ENCODE data around the gene USH2A.

The USH2A gene

DNA sequence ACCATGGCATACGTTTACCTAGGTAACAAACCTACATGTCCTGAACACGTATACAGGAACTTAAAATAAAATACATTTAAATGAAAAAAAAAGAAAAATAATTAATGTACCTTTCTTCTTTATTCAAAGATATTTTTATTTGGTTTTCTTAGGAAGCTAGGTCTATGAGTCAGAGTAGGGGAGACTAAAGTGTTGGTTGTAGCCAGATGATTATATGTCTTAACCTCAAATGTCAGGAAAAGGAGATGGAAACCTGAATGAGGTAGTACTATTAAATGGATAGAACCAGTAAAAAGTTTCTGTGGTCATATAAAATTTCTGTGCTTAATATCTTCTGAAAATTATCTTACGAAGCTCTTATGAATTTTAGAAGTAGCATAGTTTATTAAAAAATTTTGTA is 580.3 kb downstream of the USH2A start:
- DNase-seq = no peak

GRCh38 chr1:215835951-215836350 is 587.3 kb downstream of the USH2A start:
- DNase-seq = no peak

DNA sequence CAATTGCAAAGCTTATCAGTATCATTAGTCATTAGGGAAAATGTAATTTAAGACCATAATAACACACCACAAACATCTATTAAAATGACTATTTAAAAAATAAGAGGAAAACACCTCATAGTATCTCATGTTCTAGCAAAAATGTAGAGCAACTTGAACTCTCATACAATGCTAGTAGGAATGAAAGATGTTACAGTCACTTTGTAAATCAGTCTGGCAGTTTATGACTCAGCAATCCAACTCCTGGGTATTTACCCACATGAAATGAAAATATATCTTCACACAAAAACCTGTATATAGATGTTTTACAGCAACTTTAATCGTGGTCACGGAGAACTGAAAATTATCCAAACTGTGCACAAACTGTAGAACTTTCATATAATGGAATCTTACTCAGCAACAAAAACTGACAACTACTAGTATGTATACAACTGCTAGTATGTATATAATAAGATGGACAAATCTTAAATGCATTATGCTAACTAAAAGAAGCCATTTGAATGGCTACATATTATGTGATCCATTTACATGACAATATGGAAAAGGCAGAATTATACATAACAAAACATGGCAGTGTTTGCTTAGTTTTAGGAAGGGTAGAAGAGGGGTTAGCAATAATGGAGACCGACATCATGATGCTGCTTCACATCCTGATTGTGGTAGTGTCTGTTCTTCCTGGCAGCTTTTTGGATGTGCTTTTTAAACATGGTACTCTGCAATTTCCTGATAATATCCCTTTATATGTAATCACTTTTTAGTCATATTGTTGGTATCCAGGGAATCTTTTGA is 589.1 kb downstream of the USH2A start:
- no peak for DNase-seq

- no peak for DNase-seq
These were observed 592.9 kb downstream of the USH2A start for GRCh38 chr1:215830226-215830810.

- DNase-seq = no peak
These were observed 598.2 kb downstream of the USH2A start for GRCh38 chr1:215825056-215825455.

DNA sequence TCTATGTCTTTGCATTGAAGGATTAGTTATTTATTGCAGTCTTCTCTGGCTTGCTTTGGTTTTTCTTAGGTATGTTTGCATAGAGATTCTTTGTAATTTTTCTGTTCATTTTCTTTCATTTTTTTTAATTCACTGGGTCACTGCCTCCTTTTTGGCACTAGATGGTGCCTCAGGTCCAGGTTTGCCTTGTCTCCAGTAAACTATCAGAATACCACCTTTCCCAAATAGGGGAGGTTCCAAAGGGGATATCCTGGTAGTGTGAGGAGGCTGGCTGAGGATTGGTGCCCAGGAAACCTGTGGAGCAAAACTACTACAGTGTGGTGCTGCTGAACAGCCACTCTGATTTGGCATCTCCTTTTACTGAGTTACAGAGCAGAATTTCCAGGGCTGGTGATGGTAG is 599.0 kb downstream of the USH2A start:
- DNase-seq = no peak

DNA sequence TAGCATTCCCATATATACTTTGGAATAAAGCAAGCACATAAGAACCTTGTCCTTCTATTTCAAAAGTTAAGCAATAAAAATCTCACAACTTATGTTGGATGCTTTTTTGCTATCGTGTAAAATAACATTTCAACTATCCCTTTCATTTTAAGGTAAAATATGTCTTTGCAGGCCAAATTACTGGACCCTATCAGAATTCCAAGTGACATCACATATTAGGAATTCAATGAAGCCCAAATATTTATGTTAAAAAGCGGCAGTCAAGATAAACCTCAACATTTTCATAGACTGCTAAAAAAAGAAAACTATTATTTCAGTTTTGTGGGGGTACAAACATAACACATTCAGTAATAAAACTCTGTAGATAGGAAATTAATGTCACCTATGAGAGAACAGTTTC is 604.1 kb downstream of the USH2A start:
- DNase-seq = no peak

- no peak for DNase-seq
These were observed 615.3 kb downstream of the USH2A start for GRCh38 chr1:215807911-215808436.

- DNase-seq = no peak
These were observed 616.0 kb downstream of the USH2A start for GRCh38 chr1:215807218-215807617.

- no peak for DNase-seq
These were observed 625.4 kb downstream of the USH2A start for GRCh38 chr1:215797859-215798258.

GRCh38 chr1:215794156-215794555 is 629.1 kb downstream of the USH2A start:
- DNase-seq = peak; percentile 20

DNA sequence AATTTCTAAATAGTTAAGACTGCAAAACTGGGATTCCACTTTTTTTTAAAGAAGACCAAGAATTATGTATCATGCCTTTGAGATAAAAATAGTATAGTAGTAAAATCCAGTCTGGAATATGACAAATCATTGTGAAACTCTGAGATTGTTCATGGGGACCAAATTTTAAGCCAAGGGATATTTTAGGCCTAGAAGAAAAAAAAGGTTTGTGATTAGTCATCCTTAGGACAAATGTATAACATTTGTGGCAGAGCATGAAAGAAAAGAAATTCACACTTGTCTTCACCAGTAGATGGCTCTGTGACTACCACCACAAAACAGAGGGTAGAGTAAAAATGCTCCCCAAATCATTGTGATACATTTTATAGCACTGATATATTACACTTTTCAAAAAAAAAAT is 630.1 kb downstream of the USH2A start:
- DNase-seq = peak; percentile 10

- DNase-seq = no peak
These were observed 630.8 kb downstream of the USH2A start for GRCh38 chr1:215792446-215792845.

DNA sequence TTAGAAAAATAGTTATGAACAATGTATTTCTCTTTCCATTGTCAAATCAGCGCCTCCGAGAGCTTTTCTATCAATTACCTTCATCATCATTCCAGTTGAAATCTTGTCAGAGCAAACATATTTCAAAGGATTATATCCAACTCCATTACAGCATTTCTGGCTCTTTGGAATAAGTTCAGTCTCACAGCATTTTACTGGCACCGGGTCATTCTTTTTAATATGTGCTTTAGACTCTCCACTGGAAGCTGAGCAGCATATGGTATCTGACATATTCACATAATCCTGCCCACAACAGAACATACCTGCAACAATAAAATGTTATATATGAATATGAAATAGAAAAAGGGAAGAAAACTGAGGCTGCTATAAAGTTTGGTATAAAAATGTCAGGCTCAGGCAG is 633.3 kb downstream of the USH2A start:
- no peak for DNase-seq

DNA sequence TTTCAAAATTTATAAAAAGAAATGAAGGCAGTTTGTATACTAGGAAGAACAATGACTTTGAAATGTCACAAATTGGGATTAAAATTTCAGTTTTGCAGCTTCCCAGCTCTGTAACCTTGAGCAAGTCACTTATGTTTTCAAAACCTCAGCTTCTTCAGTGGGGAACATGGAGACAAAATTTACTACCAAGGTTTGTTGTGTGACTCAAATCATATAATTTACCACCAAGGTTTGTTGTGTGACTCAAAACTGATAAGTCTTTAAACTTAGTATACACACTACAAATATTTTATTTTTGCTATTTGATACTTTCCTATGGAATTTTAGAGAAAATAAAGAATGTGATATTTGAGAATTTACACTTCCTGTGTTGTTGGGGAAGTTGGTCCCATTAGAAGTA is 636.3 kb downstream of the USH2A start:
- DNase-seq = no peak

- DNase-seq = no peak
These were observed 642.6 kb downstream of the USH2A start for GRCh38 chr1:215780641-215781040.

- DNase-seq = peak; percentile 73
These were observed 643.1 kb downstream of the USH2A start for GRCh38 chr1:215780139-215780538.

DNA sequence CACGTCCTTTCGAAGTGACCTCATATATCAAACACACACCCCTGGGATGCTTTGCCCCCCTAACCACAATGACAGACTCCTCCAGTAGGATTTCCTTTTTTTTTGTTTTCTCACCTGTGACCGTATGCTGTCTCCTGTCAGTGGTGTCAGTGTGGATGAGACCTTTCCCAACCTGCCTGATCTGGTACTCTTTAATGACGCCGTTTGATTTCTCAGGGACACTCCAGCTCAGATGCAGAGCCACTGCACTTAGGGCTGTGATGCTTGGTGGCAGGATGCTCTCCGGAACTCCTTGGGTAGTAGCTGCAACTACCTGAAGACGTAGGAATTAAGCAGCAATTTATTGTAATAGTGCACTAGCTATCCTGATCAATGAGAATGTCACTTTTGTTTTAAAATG is 643.5 kb downstream of the USH2A start:
- peak; percentile 73 for DNase-seq

GRCh38 chr1:215777370-215777925 is 645.8 kb downstream of the USH2A start:
- no peak for DNase-seq

GRCh38 chr1:215776336-215776735 is 646.9 kb downstream of the USH2A start:
- no peak for DNase-seq

- peak; percentile 80 for DNase-seq
These were observed 651.1 kb downstream of the USH2A start for GRCh38 chr1:215772151-215772550.

- DNase-seq = no peak
These were observed 654.9 kb downstream of the USH2A start for GRCh38 chr1:215768303-215768702.

DNA sequence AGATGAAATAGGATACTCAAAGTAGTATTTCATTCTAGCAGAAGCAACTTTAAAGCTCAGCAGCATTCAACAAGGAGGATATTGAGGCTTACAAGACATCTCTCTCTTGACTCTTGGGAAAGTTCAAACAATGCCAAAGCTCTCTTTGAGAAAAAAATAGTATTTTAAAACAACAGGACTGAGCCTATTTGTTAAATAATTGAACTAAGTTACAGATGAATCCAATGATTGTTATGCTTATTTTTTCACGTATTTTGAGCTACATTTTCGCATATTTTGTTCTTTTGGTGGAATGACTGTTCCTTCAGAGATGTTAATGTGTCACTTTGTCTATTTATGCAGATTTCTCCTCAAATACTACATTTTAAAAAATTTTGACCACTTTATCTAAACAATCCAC is 655.5 kb downstream of the USH2A start:
- no peak for DNase-seq

- no peak for DNase-seq
These were observed 656.7 kb downstream of the USH2A start for GRCh38 chr1:215766521-215766920.

Data from NCI-H510A treated with DMSO at 0.1 percent for 48 hours (cell line).